MM.1S (cell line): ENCODE data around the gene ARHGAP23.

Source experiments
- CTCF ChIP-seq: fragments of 300-600 bp; sonication (generic); IDR thresholded peaks from 2 replicates; pipeline ENCODE4 v1.5.1; 2016; ENCODE audit warnings: antibody characterized with exemption, low read length, mixed read lengths
- EZH2 ChIP-seq: fragments of 300-600 bp; sonication (generic); optimal IDR thresholded peaks from 2 replicates; pipeline ENCODE3; 2017; ENCODE audit warnings: low read depth, mild to moderate bottlenecking, antibody characterized with exemption, low read length, mixed read lengths

- TF ChIP-seq EZH2 = no peak
- no peak for TF ChIP-seq CTCF
These were observed 24.5 kb downstream of the ARHGAP23 start for GRCh38 chr17:38452719-38453118.
